ENCODE measurements around the gene ATP2B2.

Gene ATP2B2

GRCh38 chr3:10511809-10512494, 6.6 kb upstream of the ATP2B2 start:
- no peak for DNase-seq

GRCh38 chr3:10510743-10511432, 5.5 kb upstream of the ATP2B2 start:
- DNase-seq, result no peak

DNA sequence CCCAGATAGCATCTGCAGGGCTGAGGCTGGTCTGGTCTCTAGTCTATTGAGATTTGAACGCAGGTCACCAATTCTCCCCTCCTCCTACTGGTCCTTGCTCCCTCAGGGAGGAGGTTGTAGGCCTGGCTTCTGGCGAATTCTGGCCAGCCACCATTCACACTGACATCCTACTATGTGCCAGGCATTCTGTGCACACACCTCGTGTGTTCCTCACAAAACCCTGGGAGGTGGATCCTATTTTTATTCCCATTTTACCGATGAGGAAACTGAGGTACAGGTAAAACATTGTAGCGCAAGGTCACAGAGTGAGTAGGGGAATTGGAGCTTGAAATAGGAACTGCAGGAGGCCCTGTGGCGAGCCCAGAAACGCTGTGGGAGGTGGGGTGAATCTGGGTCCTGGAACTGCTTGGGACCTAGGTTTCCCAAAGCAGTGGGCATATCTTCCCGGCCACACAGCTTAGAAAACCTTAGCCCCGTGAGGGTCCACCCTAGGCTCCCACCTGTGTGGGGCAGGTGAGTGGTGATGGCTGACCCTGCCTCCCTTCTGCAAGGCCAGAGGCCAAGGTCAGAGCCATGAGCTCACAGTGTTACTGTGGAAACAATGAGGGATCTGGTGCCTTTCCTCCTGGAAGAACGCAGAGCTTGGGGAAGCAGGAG, 4.8 kb upstream of the ATP2B2 start:
- DNase-seq, result no peak

- no peak for DNase-seq
Observed at GRCh38 chr3:10509325-10509724, 3.9 kb upstream of the ATP2B2 start.

- DNase-seq, result no peak
Observed at GRCh38 chr3:10508619-10509260, 3.4 kb upstream of the ATP2B2 start.

- DNase-seq, result no peak
Observed at GRCh38 chr3:10508235-10508618, 2.8 kb upstream of the ATP2B2 start.

- no peak for DNase-seq
Observed at GRCh38 chr3:10507331-10507730, 1.9 kb upstream of the ATP2B2 start.

GRCh38 chr3:10506696-10507095, 1.3 kb upstream of the ATP2B2 start:
- DNase-seq, result no peak

DNA sequence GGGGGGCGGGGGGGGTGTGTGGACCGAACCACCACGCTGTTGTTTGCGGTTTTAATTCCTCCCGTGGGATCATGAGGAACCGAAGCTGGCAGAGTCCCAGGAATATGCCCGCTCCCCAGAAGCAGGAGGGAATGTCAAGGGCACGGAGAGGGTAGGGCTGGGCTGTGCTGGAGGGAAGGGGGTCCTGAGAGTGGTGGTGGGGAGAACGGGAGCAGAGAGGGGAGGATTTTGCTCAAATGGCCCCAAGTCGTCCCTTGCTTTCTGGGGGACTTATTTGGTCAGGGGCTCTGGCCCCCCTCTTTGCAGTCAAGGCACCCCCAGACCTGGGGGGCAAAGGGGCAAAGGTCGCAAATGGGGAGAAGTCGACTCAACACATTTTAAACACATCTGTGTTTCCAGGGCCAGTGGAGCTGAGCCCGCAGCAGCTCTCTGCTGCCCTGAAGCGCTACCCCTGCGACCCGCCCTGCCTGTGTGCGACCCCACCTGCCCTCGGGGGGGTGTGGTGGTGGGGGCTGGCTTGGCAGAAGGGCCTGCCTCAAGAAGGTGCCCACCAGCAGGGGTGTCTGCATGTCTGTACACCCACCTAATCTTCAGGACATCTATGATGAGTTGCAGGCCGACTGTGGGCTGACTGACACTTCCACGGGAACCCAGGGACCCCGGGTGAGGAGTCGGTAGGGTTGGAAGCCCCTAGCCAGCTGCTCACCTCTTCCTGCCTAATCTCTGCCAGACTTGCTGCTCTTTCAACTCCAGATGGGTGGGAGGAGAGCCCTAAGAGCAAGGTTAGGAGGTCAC, 602 bp upstream of the ATP2B2 start:
- DNase-seq, result peak in 1 of 51 donors; percentile 52

DNA sequence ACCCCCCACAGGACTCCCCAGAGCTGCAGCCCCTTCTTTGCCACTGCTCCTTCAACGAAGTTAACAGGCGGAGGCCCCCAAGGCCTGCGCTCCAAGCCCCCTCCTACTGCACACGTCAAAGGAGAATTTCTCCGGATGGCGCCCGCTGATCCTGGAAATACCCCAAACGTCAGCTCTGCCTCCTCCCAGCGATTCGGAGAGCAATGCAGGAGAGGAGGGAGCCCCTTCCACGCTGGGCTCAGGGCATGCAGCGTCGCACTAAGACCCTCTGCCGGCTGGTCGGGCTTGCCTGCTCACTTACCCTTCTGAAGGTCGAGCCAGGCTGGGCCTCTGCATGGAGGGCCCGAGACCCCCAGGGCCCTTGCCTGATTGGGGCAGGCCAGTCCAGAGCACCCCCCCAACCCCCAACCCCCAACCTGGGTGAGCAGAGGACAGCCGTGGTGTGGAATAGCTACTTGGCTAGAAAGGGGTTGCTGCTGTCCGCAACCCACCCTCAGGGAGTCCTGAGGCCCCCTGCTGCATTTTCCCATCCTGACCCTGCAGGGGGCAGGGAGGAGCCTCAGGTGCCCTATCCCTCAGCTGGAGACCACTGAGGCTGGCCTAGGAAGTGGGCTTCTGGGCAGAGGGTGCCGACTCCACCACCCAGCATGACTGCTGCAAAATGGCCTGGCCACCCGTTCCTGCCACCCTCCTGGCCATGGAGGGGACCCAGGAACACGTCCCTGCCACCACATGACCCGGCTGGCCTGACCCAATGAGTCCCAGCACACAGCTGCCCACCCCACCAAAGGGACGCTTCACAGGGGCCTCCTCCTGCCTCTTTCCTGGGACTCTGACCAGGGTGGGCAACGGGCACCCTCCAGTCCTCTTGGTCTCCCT, 976 bp downstream of the ATP2B2 start:
- peak in 1 of 51 donors; percentile 7 for DNase-seq

GRCh38 chr3:10503217-10503796, 2.1 kb downstream of the ATP2B2 start:
- DNase-seq, result no peak

DNA sequence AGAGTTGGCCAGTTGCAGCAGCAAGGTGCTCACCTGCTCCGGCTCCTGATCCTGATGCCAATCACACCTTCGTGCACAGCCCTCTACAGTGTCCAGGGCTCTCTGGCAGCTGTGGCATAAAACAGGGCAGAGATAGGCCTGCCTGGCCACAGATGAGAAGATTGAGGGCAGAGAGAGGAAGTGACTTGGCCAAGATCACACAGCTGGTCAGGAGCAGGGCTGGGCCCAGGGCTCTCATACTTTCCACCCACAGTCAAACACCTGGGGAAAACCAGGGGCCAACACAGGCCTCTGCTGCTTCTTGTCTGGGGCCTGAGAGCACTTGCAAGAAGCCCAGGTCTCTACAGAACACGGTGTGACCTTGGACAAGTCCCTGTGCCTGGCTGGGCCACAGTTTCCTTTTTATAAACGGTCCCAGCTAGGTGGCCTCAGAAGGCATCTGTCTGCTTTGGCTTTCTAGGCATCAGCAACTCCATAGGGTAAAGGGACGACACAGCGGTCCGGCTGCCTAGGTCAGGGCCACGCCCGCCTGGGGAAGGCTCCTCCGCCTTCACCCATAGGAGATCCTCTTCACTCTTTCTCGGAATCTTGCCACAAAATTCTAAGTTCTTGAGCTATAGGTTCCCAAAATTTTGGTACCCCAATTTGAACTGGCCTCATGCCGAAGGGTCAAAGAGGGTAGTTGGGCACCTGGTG, 3.1 kb downstream of the ATP2B2 start:
- no peak for DNase-seq

DNA sequence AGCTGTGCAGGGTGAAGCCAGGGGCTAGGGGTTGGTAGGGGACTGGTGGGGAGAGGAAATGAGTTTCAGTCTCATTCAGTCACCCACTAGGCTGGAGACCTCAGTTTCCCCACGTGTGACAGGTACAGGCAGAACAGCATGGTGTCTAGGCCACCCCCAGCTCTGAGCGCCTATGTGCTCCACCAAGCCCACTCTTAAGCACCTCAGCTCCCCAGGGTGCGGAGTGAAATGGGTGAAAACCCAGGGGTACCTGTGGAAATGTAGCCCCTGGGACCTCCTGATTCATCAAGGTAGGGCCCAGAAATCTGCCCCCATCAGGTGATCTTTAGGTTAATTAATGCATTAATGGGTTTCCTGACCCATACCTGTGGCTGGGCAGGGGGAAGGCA, 3.7 kb downstream of the ATP2B2 start:
- no peak for DNase-seq

- no peak for DNase-seq
Observed at GRCh38 chr3:10500717-10501663, 4.4 kb downstream of the ATP2B2 start.

DNA sequence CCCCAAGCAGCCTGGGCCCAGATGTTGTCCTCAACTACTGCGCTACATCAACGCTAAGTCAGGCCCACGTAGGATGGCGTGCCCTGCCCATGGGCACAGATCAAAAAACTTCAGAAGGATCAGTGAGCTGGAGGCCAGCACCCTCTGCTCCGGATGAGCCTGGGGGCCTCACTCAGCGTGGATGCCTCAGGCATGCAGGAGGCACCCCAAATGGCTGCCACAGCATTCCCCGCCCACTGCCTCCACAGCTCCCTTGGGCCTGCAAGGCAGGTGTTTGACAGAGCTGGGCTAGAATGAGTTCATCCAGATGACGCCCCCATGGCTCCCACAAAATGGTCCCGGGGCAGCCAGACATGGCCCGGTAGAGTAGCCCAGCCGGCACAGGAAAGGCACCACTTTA, 7.1 kb downstream of the ATP2B2 start:
- no peak for DNase-seq

DNA sequence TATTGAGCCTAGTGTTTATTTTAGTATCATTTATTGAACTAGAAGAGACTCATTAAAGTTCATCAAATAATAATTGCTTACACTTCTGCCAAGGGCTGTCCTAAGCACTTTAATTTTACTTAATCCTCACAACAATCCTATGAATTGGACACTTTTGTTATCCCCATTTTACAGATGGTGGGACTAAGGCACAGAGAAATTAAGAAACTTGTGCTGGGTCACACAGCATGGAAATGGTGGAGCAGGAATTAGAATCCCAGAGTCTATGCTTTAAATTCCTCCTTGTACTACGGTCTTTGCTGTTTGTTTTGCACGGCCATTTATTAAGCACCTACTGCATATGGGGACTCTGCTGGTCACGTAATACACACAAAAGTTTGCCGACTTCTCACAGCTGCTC, 7.9 kb downstream of the ATP2B2 start:
- no peak for DNase-seq

DNA sequence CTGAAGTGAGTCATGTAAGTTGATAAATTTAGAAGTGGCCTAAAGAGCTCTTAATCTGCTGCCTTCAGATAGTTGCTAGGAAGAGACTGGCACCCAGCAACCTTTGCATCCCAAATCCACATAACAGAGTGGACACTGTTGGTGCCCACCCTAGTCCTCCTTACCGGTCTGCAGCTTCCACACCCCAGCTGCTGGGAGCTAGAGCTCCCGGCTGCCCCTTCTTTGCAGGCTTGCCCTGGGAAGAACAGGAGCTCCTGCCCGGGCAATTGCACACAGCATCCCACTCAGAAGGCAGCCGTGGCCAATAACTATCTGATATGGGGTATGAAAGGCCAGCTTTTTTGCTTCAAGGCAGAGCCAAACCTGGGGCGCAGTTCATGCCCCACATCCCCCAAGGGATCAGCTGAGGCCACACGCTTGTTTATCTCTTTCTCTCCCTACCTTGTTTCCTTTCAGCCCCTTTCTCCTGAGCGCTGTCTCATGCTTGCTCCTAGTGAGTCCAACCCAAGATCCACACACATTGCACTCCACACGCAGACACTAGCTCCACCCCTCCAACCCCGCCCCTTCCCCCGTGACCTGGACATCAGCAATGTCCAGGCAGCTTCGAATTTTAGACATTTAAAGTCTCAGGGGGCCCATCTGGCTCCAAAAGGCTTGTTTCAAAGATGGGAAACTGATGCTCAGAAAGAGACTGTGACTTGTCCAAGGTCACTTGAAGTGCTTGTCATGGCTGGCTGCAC, 9.1 kb downstream of the ATP2B2 start:
- no peak for DNase-seq

- DNase-seq, result no peak
Observed at GRCh38 chr3:10495614-10496013, 9.8 kb downstream of the ATP2B2 start.

Measured in hypothalamus (tissue), 51 donors.